Uterus (tissue), 2 donors: ENCODE data around the gene ZNF311.

Source experiments
- CTCF ChIP-seq, 4 experiments: fragments of 200-600 bp in 2 of 4; fragments of 450-650 bp in 2 of 4; sonication (generic) in 2 of 4; IDR thresholded peaks; one replicate each; pipeline ENCODE4 v1.5.1; 2016 to 2019; ENCODE audit warnings: antibody characterized with exemption in 4 of 4, mild to moderate bottlenecking in 2 of 4, moderate library complexity in 1 of 4
- POLR2A ChIP-seq, 2 donors: fragments of 450-650 bp; IDR thresholded peaks; one replicate each; pipeline ENCODE4 v1.6.1; 2016; ENCODE audit warnings: antibody characterized with exemption in 2 of 2, mild to moderate bottlenecking in 1 of 2, moderate library complexity in 1 of 2

GRCh38 chr6:28985462-28986164 lies 19.5 kb downstream of the ZNF311 start:
- TF ChIP-seq CTCF (IDR thresholded peaks at IDR 0.05) (no peak), POLR2A (IDR thresholded peaks at IDR 0.05) (peak; percentile 15 to 38)
